Kidney (tissue), 14 donors: ENCODE results near the gene SPTLC1. TPM values are rescaled to one million over a fixed set of nuclear protein-coding genes. Genes with fewer than 3 reads are reported as not detected.
"Not testable (repeated sequence)": the region's sequence is repeated elsewhere in the genome, so short reads cannot be mapped to it uniquely, and the experiment has no call there.

Experiments
- DNase-seq, 5 donors: peaks; one replicate each; pipeline ENCODE4 v3.0.0-alpha.2; 2013 to 2020
- FAIRE-seq: peaks from 2 replicates; lab custom pipeline; 2012; peaks lifted over from hg19 to GRCh38; lab: Jason Lieb, UNC
- H3K27ac ChIP-seq, 2 donors: one replicate each; pipeline ENCODE4 v1.7.0; 2013; ENCODE audit warnings: low read depth in 2 of 2, low read length in 2 of 2, inconsistent platforms in 1 of 2
- H3K27me3 ChIP-seq: one replicate; pipeline ENCODE4 v1.7.1; 2013; ENCODE audit warnings: low read length, inconsistent platforms; ENCODE audit not compliant: control insufficient read depth, insufficient read depth
- H3K36me3 ChIP-seq, 3 donors: one replicate each; pipeline versions ENCODE4 v1.7.0 to v1.7.1; 2013; ENCODE audit warnings: low read length in 3 of 3, control low read depth in 1 of 3, inconsistent platforms in 1 of 3; ENCODE audit not compliant: insufficient read depth in 3 of 3, control insufficient read depth in 2 of 3
- H3K4me1 ChIP-seq, 3 donors: one replicate each; pipeline versions ENCODE4 v1.7.0 to v1.7.1; 2013; ENCODE audit warnings: low read length in 3 of 3, inconsistent platforms in 1 of 3, low read depth in 1 of 3; ENCODE audit not compliant: control insufficient read depth in 2 of 3, insufficient read depth in 2 of 3
- H3K4me3 ChIP-seq, 3 donors: one replicate each; pipeline versions ENCODE4 v1.7.0 to v1.8.1; 2013; ENCODE audit warnings: low read length in 3 of 3, control low read depth in 1 of 3, inconsistent platforms in 1 of 3
- H3K9ac ChIP-seq, 3 donors: one replicate each; pipeline versions ENCODE4 v1.7.0 to v1.7.1; 2013; ENCODE audit warnings: low read length in 3 of 3, control low read depth in 1 of 3, inconsistent platforms in 1 of 3
- H3K9me3 ChIP-seq, 3 donors: one replicate each; pipeline versions ENCODE4 v1.7.0 to v1.7.1; 2013; ENCODE audit warnings: low read length in 3 of 3, control low read depth in 1 of 3, inconsistent platforms in 1 of 3; ENCODE audit not compliant: control insufficient read depth in 2 of 3, insufficient read depth in 1 of 3
- CTCF ChIP-seq: IDR thresholded peaks from 3 replicates; pipeline ENCODE4 v1.5.1; 2012; ENCODE audit warnings: mild to moderate bottlenecking, moderate library complexity, borderline replicate concordance; ENCODE audit not compliant: insufficient read depth; ENCODE audit errors: extremely low read depth
- intact Hi-C: fragments of 100-400 bp; cut with DNase I; formaldehyde crosslinking; loops from one replicate; pipeline ENCODE4 v1.11.1; 2022
- polyA plus RNA-seq: library from polyadenylated mRNA; stranded (reverse); fragments of 350-450 nt; fragmentation: Illumina TruSeq; extraction: RNeasy Lipid Tissue Mini Kit (QIAGEN cat#74804); gene quantifications from one replicate; pipeline ENCODE4 v1.2.3, GENCODE V29; 2014; ENCODE audit warnings: low read depth, low replicate concordance; ENCODE audit not compliant: insufficient read depth
- total RNA-seq: library from RNA; stranded (reverse); fragmentation: NEBNext Ultra II Directional; extraction: Animal tissue kit (Norgen Biotek cat#: 25700); gene quantifications from one replicate; pipeline ENCODE4 v1.2.1, GENCODE V29; 2021
- donor health status: control.
- donor health status: control.
- donor health status: control.
- donor health status: control.
- donor health status: control.
- donor health status: DM: yes; HTN: yes; CAD: no.
- donor health status: Normal renal cell carcinoma (clear cell type).

SPTLC1 gene
- total and polyA plus RNA-seq, 2 donors from 2014 or later, result 29.4 to 72.2 TPM

GRCh38 chr9:92151691-92152393 is 36.6 kb upstream of the SPTLC1 start:
- Histone ChIP-seq H3K4me1 (peaks cover 0 to 3% (median 0%) of the 10 kb centered on the region in 3 donors), H3K27me3 (no peaks in the 10 kb centered on the region), H3K9me3 (no peaks in the 10 kb centered on the region), H3K4me3 (no peak overlapping the region), H3K27ac (no peak overlapping the region), H3K36me3 (no peaks in the 10 kb centered on the region), H3K9ac (no peak overlapping the region)
- intact Hi-C loops, result no loop called here
- peak in 1 of 5 donors; percentile 62 for DNase-seq
- TF ChIP-seq CTCF, result no peak
- no peak for FAIRE-seq

GRCh38 chr9:92150501-92151470 is 35.6 kb upstream of the SPTLC1 start:
- H3K9me3 ChIP-seq, FAIRE-seq, H3K4me1 ChIP-seq, H3K36me3 ChIP-seq, H3K4me3 ChIP-seq, H3K27me3 ChIP-seq, H3K27ac ChIP-seq, H3K9ac ChIP-seq, intact Hi-C loops, DNase-seq: not testable (repeated sequence)

- DNase-seq (no peak), FAIRE-seq (no peak)
- H3K9me3 ChIP-seq, result no peaks in the 10 kb centered on the region
- intact Hi-C loops, result no loop called here
- H3K27me3 ChIP-seq, result no peaks in the 10 kb centered on the region
- H3K4me1 ChIP-seq, result peaks cover 0 to 3% (median 0%) of the 10 kb centered on the region in 3 donors
- no peak overlapping the region for H3K4me3 ChIP-seq
- H3K9ac ChIP-seq, result no peak overlapping the region
- no peaks in the 10 kb centered on the region for H3K36me3 ChIP-seq
- TF ChIP-seq CTCF, result no peak
- peak overlapping the region in 1 of 2 donors; percentile 22 for H3K27ac ChIP-seq
Measured at GRCh38 chr9:92147852-92148180, 32.6 kb upstream of the SPTLC1 start.
